Measurements from ENCODE around the gene FANCM. TPM values are rescaled to one million over a fixed set of nuclear protein-coding genes. Genes with fewer than 3 reads are reported as not detected.

The FANCM gene
- total RNA-seq, 1 donor from 2014 or later, result 13.4 TPM

- ATAC-seq (ENCODE audit: low read depth) (no peak), DNase-seq (no peak)
- TF ChIP-seq, protein P1, sequence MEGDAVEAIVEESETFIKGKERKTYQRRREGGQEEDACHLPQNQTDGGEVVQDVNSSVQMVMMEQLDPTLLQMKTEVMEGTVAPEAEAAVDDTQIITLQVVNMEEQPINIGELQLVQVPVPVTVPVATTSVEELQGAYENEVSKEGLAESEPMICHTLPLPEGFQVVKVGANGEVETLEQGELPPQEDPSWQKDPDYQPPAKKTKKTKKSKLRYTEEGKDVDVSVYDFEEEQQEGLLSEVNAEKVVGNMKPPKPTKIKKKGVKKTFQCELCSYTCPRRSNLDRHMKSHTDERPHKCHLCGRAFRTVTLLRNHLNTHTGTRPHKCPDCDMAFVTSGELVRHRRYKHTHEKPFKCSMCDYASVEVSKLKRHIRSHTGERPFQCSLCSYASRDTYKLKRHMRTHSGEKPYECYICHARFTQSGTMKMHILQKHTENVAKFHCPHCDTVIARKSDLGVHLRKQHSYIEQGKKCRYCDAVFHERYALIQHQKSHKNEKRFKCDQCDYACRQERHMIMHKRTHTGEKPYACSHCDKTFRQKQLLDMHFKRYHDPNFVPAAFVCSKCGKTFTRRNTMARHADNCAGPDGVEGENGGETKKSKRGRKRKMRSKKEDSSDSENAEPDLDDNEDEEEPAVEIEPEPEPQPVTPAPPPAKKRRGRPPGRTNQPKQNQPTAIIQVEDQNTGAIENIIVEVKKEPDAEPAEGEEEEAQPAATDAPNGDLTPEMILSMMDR (IDR thresholded peaks at IDR 0.05), result no peak
- no peaks in the 10 kb centered on the region for H3K4me1 Mint-ChIP-seq
- ChIA-PET CTCF (interaction anchor here (1.1 kb wide), 1 partner anchor 31 kb away, joined by 3 read pairs; no protein-coding TSS in a partner anchor), POLR2A (no interaction called here)
- H3K36me3 Mint-ChIP-seq (ENCODE audit: low read depth), result peaks cover 63% of the 10 kb centered on the region
- H3K9me3 Mint-ChIP-seq, result no peaks in the 10 kb centered on the region
- H3K27me3 Mint-ChIP-seq, result no peaks in the 10 kb centered on the region
- no peak overlapping the region for H3K4me3 Mint-ChIP-seq
- intact Hi-C loops (cut with micrococcal nuclease), result no loop called here
- no peak overlapping the region for H3K27ac Mint-ChIP-seq
Measured at GRCh38 chr14:45222485-45223262, 86.9 kb downstream of the FANCM start.

GRCh38 chr14:45227566-45227965 is 91.8 kb downstream of the FANCM start:
- no peaks in the 10 kb centered on the region for H3K4me1 Mint-ChIP-seq
- DNase-seq (no peak), ATAC-seq (ENCODE audit: low read depth) (no peak)
- no peak overlapping the region for H3K27ac Mint-ChIP-seq
- ChIA-PET POLR2A (no interaction called here), CTCF (no interaction called here)
- no peaks in the 10 kb centered on the region for H3K27me3 Mint-ChIP-seq
- TF ChIP-seq, protein P1 (IDR thresholded peaks at IDR 0.05), result no peak
- H3K4me3 Mint-ChIP-seq, result no peak overlapping the region
- intact Hi-C loops (cut with micrococcal nuclease), result no loop called here
- no peaks in the 10 kb centered on the region for H3K9me3 Mint-ChIP-seq
- peaks cover 80% of the 10 kb centered on the region for H3K36me3 Mint-ChIP-seq (ENCODE audit: low read depth)

- Mint-ChIP-seq H3K4me1 (peaks cover 5% of the 10 kb centered on the region), H3K27me3 (no peaks in the 10 kb centered on the region), H3K27ac (no peak overlapping the region), H3K36me3 (ENCODE audit: low read depth) (peaks cover 42% of the 10 kb centered on the region), H3K9me3 (no peaks in the 10 kb centered on the region), H3K4me3 (no peak overlapping the region)
- DNase-seq, result no peak
- POLR2A ChIA-PET, result interaction anchor here (1.0 kb wide), 1 partner anchor 14 kb away, joined by 3 read pairs; the partner anchor contains the start of gene MIS18BP1
- intact Hi-C loops (cut with micrococcal nuclease), result no loop called here
- CTCF ChIA-PET, result no interaction called here
- ATAC-seq (ENCODE audit: low read depth), result no peak
- TF ChIP-seq, protein P1 (IDR thresholded peaks at IDR 0.05), result no peak
Measured at GRCh38 chr14:45238988-45239387, 103.3 kb downstream of the FANCM start.

- DNase-seq (no peak), ATAC-seq (ENCODE audit: low read depth) (no peak)
- Mint-ChIP-seq H3K4me1 (peaks cover 5% of the 10 kb centered on the region), H3K27ac (peak overlapping the region; percentile 21), H3K9me3 (no peaks in the 10 kb centered on the region), H3K4me3 (no peak overlapping the region), H3K27me3 (no peaks in the 10 kb centered on the region), H3K36me3 (ENCODE audit: low read depth) (peaks cover 23% of the 10 kb centered on the region)
- POLR2A ChIA-PET, result no interaction called here
- CTCF ChIA-PET, result no interaction called here
- TF ChIP-seq, protein P1 (IDR thresholded peaks at IDR 0.05), result no peak
- intact Hi-C loops (cut with micrococcal nuclease), result no loop called here
Measured at GRCh38 chr14:45242706-45243105, 107.0 kb downstream of the FANCM start.

- TF ChIP-seq, protein P1 (IDR thresholded peaks at IDR 0.05), result no peak
- peaks cover 27% of the 10 kb centered on the region for H3K4me1 Mint-ChIP-seq
- H3K36me3 Mint-ChIP-seq (ENCODE audit: low read depth), result peaks cover 17% of the 10 kb centered on the region
- no peak for ATAC-seq (ENCODE audit: low read depth)
- intact Hi-C loops (cut with micrococcal nuclease), result no loop called here
- H3K27ac Mint-ChIP-seq, result no peak overlapping the region
- CTCF ChIA-PET, result no interaction called here
- no peak for DNase-seq
- H3K27me3 Mint-ChIP-seq, result no peaks in the 10 kb centered on the region
- POLR2A ChIA-PET, result interaction anchor here (1.0 kb wide), 1 partner anchor 110 kb away, joined by 4 read pairs; the partner anchor contains the start of gene FANCM
- no peak overlapping the region for H3K4me3 Mint-ChIP-seq
- no peaks in the 10 kb centered on the region for H3K9me3 Mint-ChIP-seq
Measured at GRCh38 chr14:45246151-45246550, 110.4 kb downstream of the FANCM start.
